Activated CD4-positive, alpha-beta T cell treated with anti-CD3 and anti-CD28 coated beads for 36 hours (primary cell): ENCODE results near the gene MRPL2. TPM values are rescaled to one million over a fixed set of nuclear protein-coding genes. Genes with fewer than 3 reads are reported as not detected.

Experiments
- ATAC-seq: fragments of 200-7000 bp; cut with Tn5 transposase; one replicate; pipeline ENCODE4 v1.10.0; 2021; ENCODE audit warnings: mild to moderate bottlenecking, moderate library complexity
- CTCF ChIA-PET: fragments of 350-600 bp; sonication (Branson Sonifier 250); formaldehyde crosslinking; loops from one replicate; lab custom pipeline; 2021; ENCODE audit warnings: antibody characterized with exemption; lab: Charles Lee
- POLR2A ChIA-PET: fragments of 350-600 bp; sonication (Branson Sonifier 250); formaldehyde crosslinking; loops from one replicate; lab custom pipeline; 2021; ENCODE audit warnings: antibody characterized with exemption, inconsistent platforms; lab: Charles Lee
- DNase-seq: peaks from one replicate; pipeline ENCODE4 v3.0.0-alpha.2; 2020
- H3K27ac Mint-ChIP-seq: one replicate; pipeline ENCODE4 v1.8.0; 2021; ENCODE audit warnings: mixed read lengths
- H3K27me3 Mint-ChIP-seq: one replicate; pipeline ENCODE4 v1.8.0; 2021; ENCODE audit warnings: mixed read lengths
- H3K36me3 Mint-ChIP-seq: one replicate; pipeline ENCODE4 v1.8.0; 2021; ENCODE audit warnings: low read depth, mixed read lengths
- H3K4me1 Mint-ChIP-seq: one replicate; pipeline ENCODE4 v1.8.0; 2021; ENCODE audit warnings: mixed read lengths
- H3K4me3 Mint-ChIP-seq: one replicate; pipeline ENCODE4 v1.8.0; 2021; ENCODE audit warnings: mild to moderate bottlenecking, moderate library complexity, mixed read lengths
- H3K9me3 Mint-ChIP-seq: one replicate; pipeline ENCODE4 v1.8.0; 2021; ENCODE audit warnings: low read depth, mixed read lengths
- intact Hi-C, 2 experiments: fragments of 100-400 bp; cut with DNase I in 1 of 2; cut with micrococcal nuclease in 1 of 2; formaldehyde crosslinking; loops; one replicate each; pipeline versions ENCODE4 v1.14.2 to v1.15.1; 2022 to 2024; cut with DNase I, micrococcal nuclease
- total RNA-seq, 2 experiments: library from RNA; stranded (reverse); gene quantifications; one replicate each; pipeline ENCODE4 v1.2.3, GENCODE V29; 2021

Gene MRPL2
- total RNA-seq, 2 experiments from 2014 or later, result 93.9 to 110 TPM

GRCh38 chr6:43007126-43007525, 52.1 kb downstream of the MRPL2 start:
- peaks cover 39% of the 10 kb centered on the region for H3K36me3 Mint-ChIP-seq
- ATAC-seq, result no peak
- peaks cover 10% of the 10 kb centered on the region for H3K4me1 Mint-ChIP-seq
- ChIA-PET POLR2A (interaction anchor here (1.5 kb wide), 1 partner anchor 23 kb away, joined by 4 read pairs; the partner anchor contains the start of gene PPP2R5D), CTCF (interaction anchor here (0.6 to 5.8 kb wide), 6 partner anchors 8 to 271 kb away, joined by 3 to 32 read pairs (median 3); partner anchors contain the start of gene MRPL2)
- H3K27ac Mint-ChIP-seq, result no peak overlapping the region
- H3K27me3 Mint-ChIP-seq, result no peaks in the 10 kb centered on the region
- intact Hi-C loops, result no loop called here
- DNase-seq, result no peak
- no peaks in the 10 kb centered on the region for H3K9me3 Mint-ChIP-seq
- H3K4me3 Mint-ChIP-seq, result no peak overlapping the region

- CTCF ChIA-PET, result interaction anchor here (0.7 to 5.8 kb wide), 3 partner anchors 9 to 137 kb away, joined by 4 to 32 read pairs (median 4); partner anchors contain the start of gene MRPL2
- ATAC-seq (no peak), DNase-seq (no peak)
- intact Hi-C loops, result no loop called here
- POLR2A ChIA-PET, result no interaction called here
- H3K4me1 Mint-ChIP-seq, result peaks cover 3% of the 10 kb centered on the region
- peak overlapping the region; percentile 47 for H3K27ac Mint-ChIP-seq
- no peaks in the 10 kb centered on the region for H3K27me3 Mint-ChIP-seq
- no peak overlapping the region for H3K4me3 Mint-ChIP-seq
- H3K36me3 Mint-ChIP-seq, result peaks cover 33% of the 10 kb centered on the region
- no peaks in the 10 kb centered on the region for H3K9me3 Mint-ChIP-seq
Observed at GRCh38 chr6:43006251-43006650, 53.0 kb downstream of the MRPL2 start.

GRCh38 chr6:43005844-43006243, 53.4 kb downstream of the MRPL2 start:
- ChIA-PET POLR2A (no interaction called here), CTCF (interaction anchor here (0.7 to 5.8 kb wide), 3 partner anchors 9 to 138 kb away, joined by 3 to 32 read pairs (median 4); no protein-coding TSS in a partner anchor)
- Mint-ChIP-seq H3K27ac (peak overlapping the region; percentile 47), H3K36me3 (peaks cover 30% of the 10 kb centered on the region), H3K4me3 (no peak overlapping the region), H3K4me1 (peaks cover 3% of the 10 kb centered on the region), H3K9me3 (no peaks in the 10 kb centered on the region), H3K27me3 (no peaks in the 10 kb centered on the region)
- DNase-seq (no peak), ATAC-seq (no peak)
- intact Hi-C loops, result no loop called here

Other genes starting within 250 kb of the MRPL2 start
- 100 to 1,000 TPM; 124 to 152 TPM for gene RPL7L1, start 179.8 kb downstream of the MRPL2 start, total RNA-seq
- gene PTCRA, start 143.4 kb downstream of the MRPL2 start, total RNA-seq, result not detected
- gene CNPY3, start 130.0 kb downstream of the MRPL2 start, total RNA-seq, result 10 to 100 TPM; 33.0 to 34.3 TPM
- under 1 TPM in 1 of 2 experiments, not detected in 1; 0.50 TPM for gene GNMT, start 98.7 kb downstream of the MRPL2 start, total RNA-seq
- gene PEX6, start 80.3 kb downstream of the MRPL2 start, total RNA-seq, result 10 to 100 TPM; 10.7 to 14.6 TPM
- gene PPP2R5D, start 74.9 kb downstream of the MRPL2 start, total RNA-seq, result 10 to 100 TPM; 51.0 to 57.3 TPM
- 100 to 1,000 TPM in 1 of 2 experiments, 10 to 100 TPM in 1; 93.4 to 129 TPM for gene MEA1, start 45.5 kb downstream of the MRPL2 start, total RNA-seq
- 10 to 100 TPM; 58.3 to 65.2 TPM for gene KLHDC3, start 45.2 kb downstream of the MRPL2 start, total RNA-seq
- 10 to 100 TPM; 45.8 to 48.1 TPM for gene RRP36, start 37.8 kb downstream of the MRPL2 start, total RNA-seq
- 10 to 100 TPM; 16.3 to 18.0 TPM for gene CUL7, start 5.6 kb downstream of the MRPL2 start, total RNA-seq
- gene KLC4, start 197 bp upstream of the MRPL2 start, total RNA-seq, result 10 to 100 TPM in 1 of 2 experiments, 1 to 10 TPM in 1; 10.0 to 10.1 TPM
- 1 to 10 TPM; 4.1 to 4.6 TPM for gene PTK7, start 16.9 kb upstream of the MRPL2 start, total RNA-seq
- 10 to 100 TPM; 37.6 to 38.5 TPM for gene SRF, start 111.8 kb upstream of the MRPL2 start, total RNA-seq
- gene CUL9, start 122.8 kb upstream of the MRPL2 start, total RNA-seq, result 10 to 100 TPM; 34.0 to 35.1 TPM
- gene DNPH1, start 170.0 kb upstream of the MRPL2 start, total RNA-seq, result 10 to 100 TPM; 58.5 to 80.3 TPM
- gene TTBK1, start 184.0 kb upstream of the MRPL2 start, total RNA-seq, result under 1 TPM; 0.30 to 0.40 TPM
- gene SLC22A7, start 238.8 kb upstream of the MRPL2 start, total RNA-seq, result not detected
- gene CRIP3, start 249.4 kb upstream of the MRPL2 start, total RNA-seq, result 1 to 10 TPM; 1.6 to 1.8 TPM